Activated T-cell treated with anti-CD3 and anti-CD28 coated beads, Interleukin-2, amount 50 U/mL, for 4 hours (primary cell): ENCODE results near the gene CYLD. TPM values are rescaled to one million over a fixed set of nuclear protein-coding genes. Genes with fewer than 3 reads are reported as not detected.

ENCODE experiments used
- ATAC-seq, 2 donors: fragments of 200-7000 bp; cut with Tn5 transposase; one replicate each; pipeline ENCODE4 v1.10.0; 2021
- DNase-seq: peaks from one replicate; pipeline ENCODE4 v3.0.0-alpha.2; 2020
- H3K27me3 Mint-ChIP-seq: one replicate; pipeline ENCODE4 v1.8.0; 2021; ENCODE audit warnings: low read depth, mixed read lengths
- H3K36me3 Mint-ChIP-seq: one replicate; pipeline ENCODE4 v1.8.0; 2022; ENCODE audit warnings: mixed read lengths; ENCODE audit not compliant: insufficient read depth
- H3K4me1 Mint-ChIP-seq: one replicate; pipeline ENCODE4 v1.8.0; 2021; ENCODE audit warnings: low read depth, mixed read lengths
- H3K4me3 Mint-ChIP-seq: one replicate; pipeline ENCODE4 v1.8.0; 2021; ENCODE audit warnings: mild to moderate bottlenecking, moderate library complexity, mixed read lengths
- H3K9me3 Mint-ChIP-seq: one replicate; pipeline ENCODE4 v1.8.0; 2021; ENCODE audit warnings: mixed read lengths
- total RNA-seq, 3 donors: library from RNA; stranded (reverse); gene quantifications; one replicate each; pipeline ENCODE4 v1.2.1, GENCODE V29; 2021

The CYLD gene
- 100 to 1,000 TPM in 1 of 3 donors, 10 to 100 TPM in 2; 84.5 to 133 (median 88.4) TPM for total RNA-seq

- Mint-ChIP-seq H3K9me3 (no peaks in the 10 kb centered on the region), H3K36me3 (peaks cover 25% of the 10 kb centered on the region), H3K27me3 (no peaks in the 10 kb centered on the region), H3K4me1 (peaks cover 51% of the 10 kb centered on the region), H3K4me3 (peak within 1 kb of the TSS; percentile 89)
- ATAC-seq (peak; percentile 91 to 92), DNase-seq (peak; percentile 99)
Observed at GRCh38 chr16:50741781-50742575, at the start of gene CYLD. TSS of gene CYLD (plus strand) at chr16:50742086. CDS start at chr16:50749699, 7,613 bp downstream.

GRCh38 chr16:50692644-50692998 lies 49.3 kb upstream of the CYLD start:
- H3K9me3 Mint-ChIP-seq, result no peaks in the 10 kb centered on the region
- no peaks in the 10 kb centered on the region for H3K27me3 Mint-ChIP-seq
- DNase-seq (no peak), ATAC-seq (no peak)
- H3K4me3 Mint-ChIP-seq, result peak overlapping the region; percentile 49
- H3K4me1 Mint-ChIP-seq, result peaks cover 52% of the 10 kb centered on the region
- H3K36me3 Mint-ChIP-seq, result no peaks in the 10 kb centered on the region

DNA sequence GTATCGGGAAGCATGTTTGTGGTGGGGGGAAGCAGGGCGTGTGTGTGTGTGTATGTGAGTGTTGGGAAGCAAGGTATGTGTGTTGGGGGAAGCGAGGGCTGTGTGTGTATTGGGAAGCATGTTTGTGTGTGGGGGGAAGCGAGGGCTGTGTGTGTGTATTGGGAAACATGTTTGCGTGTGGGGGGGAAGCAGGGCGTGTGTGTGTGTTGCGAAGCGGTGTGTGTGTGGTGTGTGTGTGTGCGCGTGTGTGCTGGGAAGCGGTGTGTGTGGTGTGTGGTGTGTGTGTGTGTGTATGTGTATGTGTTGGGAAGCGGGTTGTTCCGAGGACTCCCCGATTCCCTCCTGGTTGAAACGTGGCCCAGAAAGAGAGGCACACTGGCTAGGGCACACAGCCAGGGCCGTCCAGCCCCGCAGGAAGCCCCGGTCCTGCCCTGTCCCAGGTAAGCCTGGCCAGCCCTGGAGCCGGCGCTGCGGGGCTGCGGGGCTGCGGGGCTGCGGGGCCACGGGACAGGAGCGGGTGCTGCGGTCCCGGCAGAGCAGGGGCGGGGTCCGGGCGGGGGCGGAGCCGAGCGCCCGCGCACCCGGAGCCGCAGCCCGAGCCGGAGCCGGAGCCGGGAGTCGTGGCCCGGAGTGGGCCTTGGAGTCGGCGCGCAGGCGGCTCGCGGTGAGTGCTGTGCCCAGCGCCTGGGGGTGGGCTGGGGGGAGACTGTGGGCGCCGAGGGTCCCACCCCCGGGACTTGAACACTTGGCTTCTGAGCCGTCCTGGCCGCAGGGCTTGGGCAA lies 48.7 kb upstream of the CYLD start, which contains the start of gene NOD2:
NOD2 (plus strand) TSS at position 608 of the 783 bp plus-strand sequence. CDS start 5,890 bp downstream, outside the sequence.
- H3K36me3 Mint-ChIP-seq, result no peaks in the 10 kb centered on the region
- peak within 1 kb of the TSS; percentile 79 for H3K4me3 Mint-ChIP-seq
- H3K9me3 Mint-ChIP-seq, result no peaks in the 10 kb centered on the region
- H3K4me1 Mint-ChIP-seq, result peaks cover 58% of the 10 kb centered on the region
- ATAC-seq (peak; percentile 55 to 70), DNase-seq (peak; percentile 24)
- H3K27me3 Mint-ChIP-seq, result no peaks in the 10 kb centered on the region

DNA sequence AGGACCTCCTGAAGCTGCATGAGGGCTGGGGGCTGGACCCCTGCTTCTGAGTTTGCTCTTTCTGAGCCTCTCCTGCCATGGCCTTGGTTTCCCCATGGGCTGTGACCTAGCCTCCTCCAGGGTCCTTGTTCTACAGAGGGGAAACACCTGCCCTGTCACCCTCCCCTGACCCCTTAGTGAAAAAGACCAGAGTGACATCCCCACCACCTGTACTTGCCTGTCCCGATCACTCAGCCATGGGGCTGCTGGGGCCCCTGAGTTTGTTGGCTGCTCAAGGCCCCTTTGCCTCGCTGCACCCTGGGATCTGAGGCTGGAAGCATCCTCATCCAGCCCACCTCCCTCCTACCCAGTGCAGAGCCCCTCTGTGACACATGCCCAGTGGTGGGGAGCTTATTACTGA lies 47.7 kb upstream of the CYLD start:
- H3K36me3 Mint-ChIP-seq, result no peaks in the 10 kb centered on the region
- H3K4me3 Mint-ChIP-seq, result peak overlapping the region; percentile 79
- H3K27me3 Mint-ChIP-seq, result no peaks in the 10 kb centered on the region
- peaks cover 65% of the 10 kb centered on the region for H3K4me1 Mint-ChIP-seq
- no peak for DNase-seq
- H3K9me3 Mint-ChIP-seq, result no peaks in the 10 kb centered on the region
- ATAC-seq, result no peak

DNA sequence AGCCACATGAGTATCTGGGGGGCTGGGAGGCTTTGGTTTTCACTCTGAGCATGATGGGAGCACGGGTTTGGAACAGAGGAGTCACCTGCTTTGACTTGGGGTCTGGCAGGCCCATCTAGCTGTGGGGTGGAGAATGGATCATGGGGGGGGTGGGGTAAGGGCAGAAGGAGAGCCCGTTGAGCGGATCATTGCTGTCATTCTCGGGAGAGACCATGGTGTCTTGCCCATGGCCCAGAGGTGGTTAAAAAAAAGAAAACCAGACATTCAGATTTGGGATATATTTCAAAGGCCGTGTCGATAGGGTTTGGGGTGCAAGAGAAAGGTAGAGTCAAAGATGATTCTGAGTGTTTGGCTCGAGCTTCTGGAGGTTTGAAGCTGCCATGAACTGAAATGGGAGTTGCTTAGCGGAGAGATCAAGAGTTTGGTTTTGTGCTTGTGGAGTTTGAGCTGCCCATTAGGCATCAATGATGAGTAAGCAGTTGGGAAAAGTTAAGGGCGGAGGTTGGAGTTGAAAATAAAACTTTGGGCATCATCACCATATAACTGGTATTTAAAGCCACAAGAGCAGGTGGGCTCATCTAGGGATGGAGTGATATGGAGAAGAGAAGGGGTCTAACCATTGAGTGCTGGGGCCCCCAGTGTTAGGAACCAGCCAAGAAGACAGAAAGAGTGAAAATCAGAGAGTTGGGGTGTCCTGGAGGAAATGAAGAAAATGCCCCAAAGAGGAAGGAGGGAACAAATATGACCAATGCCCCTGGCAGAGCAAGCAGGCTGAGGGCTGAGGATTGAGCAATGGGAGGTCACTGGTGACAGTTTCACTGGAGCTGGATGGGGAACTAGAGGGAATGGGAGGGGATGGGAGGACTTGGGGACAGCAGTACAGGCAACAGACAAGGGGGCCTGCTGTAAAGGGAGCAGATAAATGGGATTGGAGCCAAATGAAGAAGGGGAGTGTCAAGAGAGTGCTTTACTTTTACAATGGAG lies 46.6 kb upstream of the CYLD start:
- DNase-seq, result no peak
- Mint-ChIP-seq H3K4me1 (peaks cover 76% of the 10 kb centered on the region), H3K27me3 (no peaks in the 10 kb centered on the region), H3K9me3 (no peaks in the 10 kb centered on the region), H3K4me3 (peak overlapping the region; percentile 79), H3K36me3 (peaks cover 5% of the 10 kb centered on the region)
- no peak for ATAC-seq

GRCh38 chr16:50696126-50696525 lies 45.8 kb upstream of the CYLD start:
- no peak for ATAC-seq
- Mint-ChIP-seq H3K4me3 (peak overlapping the region; percentile 7), H3K9me3 (no peaks in the 10 kb centered on the region)

DNA sequence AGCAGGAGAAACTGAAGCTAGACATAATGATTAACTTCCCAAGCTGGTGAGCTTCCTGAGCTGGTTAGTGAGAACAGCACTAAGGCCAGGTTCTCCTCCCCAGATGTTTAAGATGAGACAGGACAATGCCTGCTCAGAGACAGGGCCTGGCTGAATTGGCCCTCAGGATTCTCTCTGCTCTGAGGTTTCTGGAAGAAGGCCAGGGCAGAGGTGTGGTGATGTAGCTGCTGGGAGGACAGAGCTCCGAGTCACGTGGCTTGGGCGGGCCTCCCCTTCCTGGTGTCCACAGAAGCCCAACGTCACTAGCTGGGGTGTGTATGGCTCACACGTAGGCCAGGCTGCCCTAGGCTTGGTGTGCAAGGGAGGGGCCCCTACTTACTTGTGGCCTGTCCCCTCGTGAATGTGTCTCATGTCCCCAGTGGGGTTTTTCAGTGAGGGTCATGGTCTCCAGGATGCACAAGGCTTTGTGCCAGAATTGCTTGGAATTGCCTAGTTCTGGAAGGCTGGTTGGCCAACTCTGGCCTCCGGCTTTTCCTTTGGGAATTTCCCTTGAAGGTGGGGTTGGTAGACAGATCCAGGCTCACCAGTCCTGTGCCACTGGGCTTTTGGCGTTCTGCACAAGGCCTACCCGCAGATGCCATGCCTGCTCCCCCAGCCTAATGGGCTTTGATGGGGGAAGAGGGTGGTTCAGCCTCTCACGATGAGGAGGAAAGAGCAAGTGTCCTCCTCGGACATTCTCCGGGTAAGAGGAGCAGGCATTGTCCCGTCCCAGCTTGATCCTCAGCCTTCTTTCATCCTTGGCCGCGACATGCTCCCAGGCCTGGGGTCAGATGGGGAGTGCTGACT lies 45.1 kb upstream of the CYLD start:
- DNase-seq, result peak; percentile 35
- Mint-ChIP-seq H3K4me1 (peaks cover 85% of the 10 kb centered on the region), H3K27me3 (no peaks in the 10 kb centered on the region), H3K4me3 (peak overlapping the region; percentile 75), H3K36me3 (peaks cover 13% of the 10 kb centered on the region), H3K9me3 (no peaks in the 10 kb centered on the region)
- no peak for ATAC-seq

More at GRCh38 chr16:50696126-50696525, 45.8 kb upstream of the CYLD start:
- H3K36me3 Mint-ChIP-seq, result peaks cover 9% of the 10 kb centered on the region
- H3K27me3 Mint-ChIP-seq, result no peaks in the 10 kb centered on the region
- no peak for DNase-seq
- peaks cover 81% of the 10 kb centered on the region for H3K4me1 Mint-ChIP-seq

DNA sequence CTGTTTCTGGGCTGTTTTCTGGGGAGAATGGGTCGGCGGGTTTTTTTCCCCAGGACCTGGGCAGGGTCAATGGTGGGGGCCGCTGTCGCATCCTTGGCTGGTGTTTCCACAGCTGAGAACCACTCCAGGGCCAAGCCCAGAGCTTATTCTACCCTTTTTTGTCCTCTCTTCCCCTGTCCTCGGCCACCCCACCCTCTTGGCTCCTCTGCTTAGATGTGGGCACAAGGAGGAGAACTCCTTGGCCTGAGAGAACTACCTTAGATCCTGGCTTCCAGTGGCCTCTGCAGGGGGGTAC lies 44.5 kb upstream of the CYLD start:
- Mint-ChIP-seq H3K27me3 (no peaks in the 10 kb centered on the region), H3K4me1 (peaks cover 85% of the 10 kb centered on the region), H3K36me3 (peaks cover 13% of the 10 kb centered on the region), H3K4me3 (peak overlapping the region; percentile 75), H3K9me3 (no peaks in the 10 kb centered on the region)
- ATAC-seq (no peak), DNase-seq (no peak)

DNA sequence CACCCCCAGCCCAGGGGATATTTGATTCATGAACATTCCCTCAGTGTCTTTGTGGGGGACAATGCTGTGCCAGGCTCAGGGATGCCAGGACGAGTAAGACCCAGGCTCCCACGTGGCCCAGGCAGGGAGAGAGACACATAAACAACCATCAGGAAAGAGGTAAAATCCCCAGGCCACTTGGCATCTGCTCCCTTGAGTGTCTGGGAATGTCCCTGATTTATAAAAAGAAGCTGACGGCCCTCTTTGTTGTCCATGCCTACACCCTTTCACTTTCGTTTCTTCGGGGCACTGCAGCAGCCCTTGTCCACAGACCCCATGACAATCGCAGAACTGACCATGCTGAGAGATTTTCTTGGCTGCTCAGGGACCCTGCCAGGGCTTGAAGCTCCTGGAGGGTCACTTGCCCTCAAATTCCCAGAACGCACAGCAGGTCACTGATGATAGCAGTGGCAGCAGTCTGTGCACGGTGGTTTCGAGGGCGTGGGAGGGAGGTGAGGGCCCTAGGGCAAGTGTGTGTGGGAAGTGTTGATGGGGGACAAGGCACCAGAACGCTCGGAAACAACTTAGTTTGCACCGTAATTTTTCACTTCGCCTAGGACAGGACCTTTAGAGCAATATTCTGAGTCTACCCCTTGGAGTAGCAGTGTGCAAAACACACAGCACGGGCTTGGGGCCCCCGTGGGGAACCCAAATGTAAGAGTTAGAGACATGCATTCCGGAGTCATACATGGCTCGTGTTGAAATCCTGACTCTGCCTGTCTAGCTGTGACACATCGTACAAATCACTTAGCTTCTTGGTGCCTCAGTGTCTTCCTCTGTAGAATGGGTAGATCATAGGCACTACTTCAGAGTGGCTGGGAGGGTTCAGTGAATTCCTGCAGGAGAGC lies 43.8 kb upstream of the CYLD start:
- Mint-ChIP-seq H3K9me3 (no peaks in the 10 kb centered on the region), H3K4me3 (peak overlapping the region; percentile 75), H3K4me1 (peaks cover 89% of the 10 kb centered on the region), H3K36me3 (peaks cover 13% of the 10 kb centered on the region), H3K27me3 (no peaks in the 10 kb centered on the region)
- peak; percentile 38 to 49 for ATAC-seq
- peak; percentile 40 for DNase-seq

DNA sequence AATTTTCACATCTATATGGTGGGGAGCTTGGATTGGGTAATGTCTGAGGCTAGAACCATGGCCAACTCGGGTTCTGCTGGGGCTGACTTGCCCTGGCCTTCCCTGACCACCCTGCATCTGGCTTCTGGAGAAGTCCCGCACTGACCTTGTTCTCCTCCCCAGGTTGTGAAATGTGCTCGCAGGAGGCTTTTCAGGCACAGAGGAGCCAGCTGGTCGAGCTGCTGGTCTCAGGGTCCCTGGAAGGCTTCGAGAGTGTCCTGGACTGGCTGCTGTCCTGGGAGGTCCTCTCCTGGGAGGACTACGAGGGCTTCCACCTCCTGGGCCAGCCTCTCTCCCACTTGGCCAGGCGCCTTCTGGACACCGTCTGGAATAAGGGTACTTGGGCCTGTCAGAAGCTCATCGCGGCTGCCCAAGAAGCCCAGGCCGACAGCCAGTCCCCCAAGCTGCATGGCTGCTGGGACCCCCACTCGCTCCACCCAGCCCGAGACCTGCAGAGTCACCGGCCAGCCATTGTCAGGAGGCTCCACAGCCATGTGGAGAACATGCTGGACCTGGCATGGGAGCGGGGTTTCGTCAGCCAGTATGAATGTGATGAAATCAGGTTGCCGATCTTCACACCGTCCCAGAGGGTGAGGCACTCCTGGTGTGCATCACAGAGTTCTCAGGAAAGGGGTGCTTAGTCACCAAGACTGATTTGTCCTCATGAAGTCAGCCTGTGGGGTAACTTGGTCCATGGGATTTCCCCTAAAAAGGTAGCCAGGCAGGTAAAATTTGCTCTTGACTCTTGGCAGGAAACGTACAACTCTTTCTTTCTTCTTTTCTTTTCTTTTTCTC lies 42.3 kb upstream of the CYLD start:
- Mint-ChIP-seq H3K36me3 (peaks cover 17% of the 10 kb centered on the region), H3K27me3 (no peaks in the 10 kb centered on the region), H3K4me3 (peak overlapping the region; percentile 75), H3K4me1 (peaks cover 84% of the 10 kb centered on the region), H3K9me3 (peaks cover 8% of the 10 kb centered on the region)
- DNase-seq, result peak; percentile 60
- peak; percentile 81 to 85 for ATAC-seq

DNA sequence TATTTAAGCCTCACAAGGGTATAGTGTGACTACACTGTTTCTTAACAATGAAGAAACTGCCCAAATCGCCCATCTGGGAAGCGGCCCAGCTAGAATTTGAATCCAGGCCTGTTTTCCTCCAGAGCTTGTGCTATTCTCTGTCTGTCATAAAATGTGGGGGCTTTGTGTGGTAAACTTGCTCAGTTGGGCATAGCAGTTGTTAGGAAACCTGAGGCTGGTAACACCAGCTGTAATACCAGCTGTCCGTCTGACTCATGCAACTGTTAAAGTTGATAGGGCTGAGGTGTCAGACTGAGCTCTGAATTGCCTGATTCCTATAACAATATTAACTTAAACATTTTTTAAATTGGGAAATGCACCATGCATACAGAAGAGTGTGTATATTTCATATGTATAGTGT lies 39.2 kb upstream of the CYLD start:
- H3K36me3 Mint-ChIP-seq, result peaks cover 34% of the 10 kb centered on the region
- DNase-seq, result no peak

GRCh38 chr16:50704245-50704644 lies 37.6 kb upstream of the CYLD start:
- DNase-seq (no peak), ATAC-seq (no peak)
- peaks cover 20% of the 10 kb centered on the region for H3K9me3 Mint-ChIP-seq
- H3K36me3 Mint-ChIP-seq, result peaks cover 36% of the 10 kb centered on the region
- H3K4me3 Mint-ChIP-seq, result no peak overlapping the region
- H3K4me1 Mint-ChIP-seq, result peaks cover 76% of the 10 kb centered on the region
- no peaks in the 10 kb centered on the region for H3K27me3 Mint-ChIP-seq

More for the DNA sequence above, 39.2 kb upstream of the CYLD start:
- Mint-ChIP-seq H3K4me3 (no peak overlapping the region), H3K9me3 (peaks cover 20% of the 10 kb centered on the region), H3K27me3 (no peaks in the 10 kb centered on the region), H3K4me1 (peaks cover 76% of the 10 kb centered on the region)
- ATAC-seq, result peak; percentile 21 to 24
